DOHH2 (cell line): ENCODE data around the gene GRIN2D.

Experiments
- EZH2phosphoT487 ChIP-seq: fragments of 200-600 bp; sonication (generic); IDR thresholded peaks from 2 replicates; pipeline ENCODE4 v1.6.1; 2017; ENCODE audit warnings: borderline replicate concordance, mild to moderate bottlenecking, antibody characterized with exemption, low read length, moderate library complexity, mixed read lengths
- TF ChIP-seq, protein P1 (sequence below): fragments of 200-600 bp; sonication (generic); IDR thresholded peaks from one replicate; pipeline ENCODE4 v1.5.1; 2014; ENCODE audit warnings: antibody characterized with exemption, mild to moderate bottlenecking, low read depth, low read length; ENCODE audit not compliant: poor library complexity, severe bottlenecking

DNA sequence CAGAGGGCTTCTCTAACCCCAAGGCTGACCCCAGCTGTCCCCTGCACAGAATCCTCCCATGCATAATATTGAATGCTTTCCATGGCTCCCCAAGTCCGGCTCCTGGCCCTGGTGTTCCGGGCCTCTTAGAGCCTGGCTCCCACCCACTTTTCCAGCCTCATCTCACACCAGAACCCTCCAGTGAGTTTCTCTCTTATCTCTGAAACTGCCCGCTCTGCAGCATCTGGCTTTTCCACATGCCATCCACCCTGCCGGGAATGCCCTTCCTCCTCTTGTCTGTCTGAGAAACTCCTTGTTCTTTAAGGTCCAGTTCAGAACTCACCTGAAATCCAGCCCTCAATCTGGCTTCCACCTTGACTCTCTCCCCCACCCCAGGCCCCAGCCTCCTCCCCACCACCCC lies 22.5 kb upstream of the GRIN2D start:
- TF ChIP-seq, protein P1, sequence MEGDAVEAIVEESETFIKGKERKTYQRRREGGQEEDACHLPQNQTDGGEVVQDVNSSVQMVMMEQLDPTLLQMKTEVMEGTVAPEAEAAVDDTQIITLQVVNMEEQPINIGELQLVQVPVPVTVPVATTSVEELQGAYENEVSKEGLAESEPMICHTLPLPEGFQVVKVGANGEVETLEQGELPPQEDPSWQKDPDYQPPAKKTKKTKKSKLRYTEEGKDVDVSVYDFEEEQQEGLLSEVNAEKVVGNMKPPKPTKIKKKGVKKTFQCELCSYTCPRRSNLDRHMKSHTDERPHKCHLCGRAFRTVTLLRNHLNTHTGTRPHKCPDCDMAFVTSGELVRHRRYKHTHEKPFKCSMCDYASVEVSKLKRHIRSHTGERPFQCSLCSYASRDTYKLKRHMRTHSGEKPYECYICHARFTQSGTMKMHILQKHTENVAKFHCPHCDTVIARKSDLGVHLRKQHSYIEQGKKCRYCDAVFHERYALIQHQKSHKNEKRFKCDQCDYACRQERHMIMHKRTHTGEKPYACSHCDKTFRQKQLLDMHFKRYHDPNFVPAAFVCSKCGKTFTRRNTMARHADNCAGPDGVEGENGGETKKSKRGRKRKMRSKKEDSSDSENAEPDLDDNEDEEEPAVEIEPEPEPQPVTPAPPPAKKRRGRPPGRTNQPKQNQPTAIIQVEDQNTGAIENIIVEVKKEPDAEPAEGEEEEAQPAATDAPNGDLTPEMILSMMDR, result no peak
- TF ChIP-seq EZH2phosphoT487, result no peak
